Measurements from ENCODE around the gene GIPR.

GRCh38 chr19:45659096-45659729 lies 8.8 kb upstream of the GIPR start:
- no peak for TF ChIP-seq FOXM1 (IDR thresholded peaks at IDR 0.05; ENCODE audit: low read depth, low read length)
- no peak for TF ChIP-seq EP300 (IDR thresholded peaks at IDR 0.05; ENCODE audit: borderline replicate concordance in 1 of 2, control insufficient read depth in 1 of 2, low read depth in 2 of 2, low read length in 2 of 2)
- TF ChIP-seq RB1 (IDR thresholded peaks at IDR 0.05; ENCODE audit: borderline replicate concordance), result no peak
- TF ChIP-seq CTCF (IDR thresholded peaks at IDR 0.05 in 2 of 3, conservative IDR thresholded peaks at IDR 0.05 in 1 of 3; ENCODE audit: control insufficient read depth in 2 of 3, extremely low read depth in 1 of 3, insufficient read depth in 1 of 3, low read depth in 3 of 3, low read length in 3 of 3), result no peak
- no peak for TF ChIP-seq YY1 (IDR thresholded peaks at IDR 0.05; ENCODE audit: low read depth, low read length)
